Stimulated activated CD4-positive, alpha-beta T cell treated with anti-CD3 and anti-CD28 coated beads, TNF-alpha, amount 100 ng/mL, for 4 hours (primary cell): ENCODE results near the gene CAMK2D.
"Not testable (repeated sequence)": the region's sequence is repeated elsewhere in the genome, so short reads cannot be mapped to it uniquely, and the experiment has no call there.

Experiments
- DNase-seq, 3 experiments: peaks; one replicate each; pipeline ENCODE4 v3.0.0-alpha.2; 2020; ENCODE audit warnings: low read depth in 3 of 3

Gene CAMK2D

GRCh38 chr4:113730467-113731216 is 30.9 kb downstream of the CAMK2D start:
- DNase-seq, result no peak

DNA sequence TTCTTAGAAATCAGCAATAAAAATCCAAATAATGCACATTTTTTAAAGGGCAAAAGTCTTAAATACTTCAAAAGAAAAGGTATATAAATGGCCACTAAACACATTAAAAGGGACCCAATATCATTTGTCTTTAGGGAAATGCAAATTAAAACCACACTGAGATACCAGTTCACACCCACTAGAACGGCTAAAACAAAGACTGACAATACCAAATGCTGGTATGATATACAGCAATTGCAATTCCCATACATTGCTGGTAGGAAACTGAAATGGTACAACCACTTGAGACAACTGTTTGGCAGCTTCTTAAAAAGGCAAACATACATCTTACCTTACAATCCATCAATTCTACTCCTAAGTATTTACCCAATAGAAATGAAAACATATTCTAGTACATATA is 33.7 kb downstream of the CAMK2D start:
- no peak for DNase-seq

- no peak for DNase-seq
These were observed 35.6 kb downstream of the CAMK2D start for GRCh38 chr4:113725963-113726362.

GRCh38 chr4:113718252-113718651 is 43.3 kb downstream of the CAMK2D start:
- DNase-seq, result no peak

GRCh38 chr4:113711883-113712662 is 49.5 kb downstream of the CAMK2D start:
- no peak for DNase-seq

GRCh38 chr4:113708250-113708649 is 53.3 kb downstream of the CAMK2D start:
- no peak for DNase-seq

DNA sequence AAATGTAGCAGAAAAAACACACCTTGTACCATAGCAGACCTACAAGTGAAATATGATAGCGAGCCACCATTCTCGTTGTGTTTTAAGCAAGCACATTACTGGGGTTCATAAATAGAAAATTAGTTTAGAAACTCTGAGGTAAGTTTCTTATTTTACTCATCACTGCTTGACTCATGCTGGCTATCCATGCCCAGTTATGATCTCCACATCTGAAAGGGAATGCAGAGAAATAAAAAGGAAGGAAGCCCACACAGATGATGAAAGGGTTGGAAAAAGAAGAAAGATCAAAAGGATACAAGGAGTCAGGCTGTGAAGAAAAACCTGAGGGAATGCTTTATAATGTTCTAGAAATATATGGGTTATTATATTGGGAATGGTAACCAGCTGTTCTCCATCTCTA is 54.5 kb downstream of the CAMK2D start:
- no peak for DNase-seq

- not testable (repeated sequence) for DNase-seq
These were observed 56.4 kb downstream of the CAMK2D start for GRCh38 chr4:113705097-113705496.

- DNase-seq, result not testable (repeated sequence)
These were observed 58.9 kb downstream of the CAMK2D start for GRCh38 chr4:113702596-113702995.

DNA sequence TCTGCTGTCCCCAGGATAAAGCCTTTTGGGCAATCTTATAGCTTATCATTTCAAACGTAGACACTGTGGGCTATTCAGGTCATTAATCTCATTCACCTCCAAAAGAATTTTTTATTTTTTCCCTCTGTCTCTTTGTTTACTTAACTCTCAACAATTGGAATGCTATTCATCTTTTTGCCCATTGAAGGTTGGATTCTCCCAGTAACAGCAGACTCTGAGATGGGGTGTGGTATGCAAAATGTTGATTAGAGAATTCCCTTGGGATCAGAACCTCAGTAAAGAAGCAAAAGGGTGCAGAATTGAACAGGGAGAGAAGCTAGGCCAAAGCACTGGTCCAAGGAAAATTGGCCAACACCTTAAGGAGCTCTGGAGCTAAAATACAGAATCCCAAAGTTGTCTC is 60.4 kb downstream of the CAMK2D start:
- DNase-seq, result no peak

DNA sequence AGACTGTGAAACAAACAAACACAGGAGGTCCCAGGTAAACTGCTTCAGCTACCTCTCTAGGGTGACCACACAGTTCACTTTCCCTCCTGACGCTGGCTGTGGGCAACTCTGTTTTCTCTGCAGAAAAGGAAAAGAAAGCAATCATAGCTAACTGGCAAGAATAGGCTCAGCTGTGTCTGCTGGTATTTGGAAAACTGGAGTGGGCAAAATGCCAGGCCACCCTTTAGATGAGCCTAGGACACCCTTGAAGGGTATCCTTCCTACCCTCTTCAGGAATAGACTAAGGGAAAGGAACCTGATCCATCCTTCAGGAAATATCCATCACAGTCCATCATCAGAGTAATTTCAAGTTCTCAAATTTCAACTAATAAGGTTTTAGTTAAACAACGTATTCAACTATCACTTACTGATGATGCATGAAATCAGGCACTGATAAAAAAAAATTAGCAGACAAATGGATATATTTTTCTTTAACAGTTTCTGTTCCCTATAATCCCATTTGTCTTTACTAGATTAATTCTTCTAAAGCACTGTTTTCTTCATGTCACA is 60.9 kb downstream of the CAMK2D start:
- no peak for DNase-seq

DNA sequence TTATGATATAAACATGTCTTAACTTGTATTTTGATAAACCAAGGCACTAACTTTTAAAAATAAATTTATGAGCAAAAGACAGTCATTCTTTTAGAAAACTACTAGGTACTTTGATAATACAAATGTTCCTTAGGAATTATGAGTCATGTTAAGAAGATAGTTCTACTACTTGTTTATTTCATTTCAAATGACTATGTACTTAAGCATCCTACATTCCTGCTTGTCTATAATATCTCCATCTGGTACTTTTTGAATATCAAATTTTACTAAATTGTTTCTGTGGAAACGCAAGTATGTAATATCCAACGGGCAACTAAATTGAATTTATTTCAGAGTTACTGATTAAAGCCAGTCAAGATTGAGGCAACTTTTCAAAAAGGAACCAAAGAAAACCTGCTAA is 61.8 kb downstream of the CAMK2D start:
- no peak for DNase-seq

DNA sequence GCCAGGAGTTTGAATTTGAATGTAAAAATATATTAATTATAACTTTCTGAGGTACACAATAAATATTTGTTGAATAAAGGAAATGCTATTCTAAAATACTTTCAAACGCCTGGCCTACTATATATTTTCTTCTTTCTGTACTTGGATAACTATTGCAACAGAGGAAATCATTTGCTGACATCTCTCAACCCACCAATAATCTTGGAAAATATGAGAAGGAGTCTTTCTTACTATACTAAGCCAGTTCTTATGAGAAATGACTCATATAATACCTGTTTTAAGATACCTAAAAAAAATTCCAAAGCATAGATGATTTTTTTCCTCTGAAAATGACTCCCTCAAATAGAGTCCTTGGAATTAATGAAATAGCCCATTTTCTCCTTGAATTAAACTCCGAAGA is 64.1 kb downstream of the CAMK2D start:
- no peak for DNase-seq

DNA sequence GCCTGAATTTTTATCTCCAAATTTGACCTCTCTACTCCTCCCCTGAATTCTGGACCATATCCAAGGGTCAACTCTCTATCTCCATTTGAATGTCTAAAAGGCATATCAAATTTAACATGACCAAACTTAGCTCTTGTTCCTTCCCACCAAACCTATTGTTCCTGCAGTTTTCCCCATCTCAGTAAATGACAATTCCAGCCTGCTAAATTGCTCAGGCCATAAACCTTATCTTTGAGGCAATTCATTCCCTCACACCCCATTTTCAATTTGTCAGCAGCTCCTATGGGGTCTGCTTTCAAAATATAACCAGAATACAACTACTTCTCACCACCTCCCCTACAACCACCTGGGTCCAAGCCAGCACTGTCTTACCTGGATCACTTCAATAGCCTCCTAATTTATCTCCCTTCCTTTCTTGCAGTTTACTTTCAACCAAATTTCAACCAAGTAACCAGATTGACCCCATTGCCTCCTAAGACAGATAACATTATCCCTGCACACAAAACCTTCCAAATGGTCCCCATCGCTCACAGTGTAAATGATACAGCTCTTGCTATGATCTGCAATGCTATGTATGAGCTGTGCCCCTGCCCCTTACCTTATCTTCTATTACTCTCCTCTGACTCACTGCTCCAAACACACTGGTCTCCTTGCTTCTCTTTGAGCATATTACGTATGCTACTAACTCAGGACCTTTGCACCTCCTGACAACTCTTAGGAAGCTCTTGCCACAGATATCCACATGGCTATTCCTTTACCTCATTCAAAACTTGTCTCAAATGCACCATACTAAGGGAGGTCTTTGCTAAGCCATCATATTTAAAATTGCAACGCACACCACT is 66.0 kb downstream of the CAMK2D start:
- DNase-seq, result no peak

- DNase-seq, result no peak
These were observed 67.5 kb downstream of the CAMK2D start for GRCh38 chr4:113694008-113694407.

- no peak for DNase-seq
These were observed 68.6 kb downstream of the CAMK2D start for GRCh38 chr4:113692809-113693411.

GRCh38 chr4:113691676-113692075 is 69.9 kb downstream of the CAMK2D start:
- no peak for DNase-seq

- DNase-seq, result no peak
These were observed 72.1 kb downstream of the CAMK2D start for GRCh38 chr4:113689394-113689793.

DNA sequence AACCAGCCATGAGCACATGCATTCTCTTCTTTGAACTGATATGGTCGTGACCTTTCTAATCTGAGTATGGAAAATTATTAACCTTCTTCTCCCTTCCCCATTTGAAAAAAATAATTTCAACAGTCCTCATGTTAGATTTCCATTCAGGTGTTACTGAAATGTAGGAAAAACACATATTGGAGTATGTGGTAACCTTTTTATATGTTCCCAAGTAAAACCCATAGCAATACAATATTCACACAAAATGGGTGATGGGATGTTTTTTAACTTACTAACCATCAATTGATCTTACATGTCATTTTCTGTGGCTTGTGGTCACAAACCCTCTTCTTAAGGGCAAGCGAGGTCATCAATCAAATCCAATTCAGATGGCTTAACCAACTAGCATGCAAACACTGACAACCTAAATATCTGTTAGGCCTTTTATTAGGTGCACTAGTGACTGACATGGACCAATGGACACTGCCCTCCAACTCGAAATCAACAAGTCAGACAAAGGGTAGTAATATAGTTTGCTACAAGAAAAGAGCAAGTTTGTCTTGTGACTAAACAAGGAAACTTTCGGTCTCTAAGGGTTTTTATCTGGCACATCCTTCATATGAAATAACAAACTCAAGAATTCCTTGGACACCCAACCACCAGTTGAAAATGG is 74.3 kb downstream of the CAMK2D start:
- no peak for DNase-seq

GRCh38 chr4:113685157-113685556 is 76.4 kb downstream of the CAMK2D start:
- DNase-seq, result not testable (repeated sequence)

DNA sequence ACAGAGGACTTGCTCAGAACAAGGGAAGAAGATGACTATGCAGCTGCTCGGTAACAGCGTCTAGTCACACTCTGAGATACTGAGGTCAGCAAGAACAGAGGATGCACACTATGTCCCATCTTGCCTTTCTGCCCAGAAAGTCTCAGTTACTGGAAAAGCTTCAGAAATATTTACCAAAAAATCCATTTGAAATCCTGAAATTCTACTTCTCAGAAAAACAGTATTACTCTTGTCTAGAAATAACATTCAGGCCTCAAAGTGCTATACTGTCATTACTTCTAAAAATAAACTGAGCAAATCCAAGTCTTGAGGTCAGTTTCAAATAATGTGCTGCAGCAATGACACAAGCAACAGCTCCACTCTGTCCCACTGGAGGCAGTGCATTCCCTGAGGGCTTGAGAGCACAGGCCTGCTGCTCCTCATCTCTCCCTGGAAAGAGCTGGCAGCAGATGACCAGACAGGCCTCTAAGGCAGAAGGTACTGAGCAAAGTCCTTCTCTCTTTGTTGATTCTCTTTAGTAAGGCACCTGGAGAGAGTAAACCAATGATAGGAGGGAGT is 76.9 kb downstream of the CAMK2D start:
- no peak for DNase-seq
